ENCODE data around the gene PSMD3. TPM values are rescaled to one million over a fixed set of nuclear protein-coding genes. Genes with fewer than 3 reads are reported as not detected.

Gene PSMD3
- total RNA-seq, 1 experiment from 2014 or later, result 114 TPM

GRCh38 chr17:39960524-39961041, 20.0 kb upstream of the PSMD3 start:
- DNase-seq (ENCODE audit: low read depth), result no peak

- no peak for DNase-seq (ENCODE audit: low read depth)
Measured at GRCh38 chr17:39962642-39963220, 17.9 kb upstream of the PSMD3 start, which contains the start of gene GSDMA. Gene GSDMA (plus strand): TSS chr17:39963004. CDS start chr17:39965688, 2,684 bp downstream.

- DNase-seq (ENCODE audit: low read depth), result no peak
Measured at GRCh38 chr17:39963829-39964228, 16.8 kb upstream of the PSMD3 start.

GRCh38 chr17:39965017-39965699, 15.4 kb upstream of the PSMD3 start:
- no peak for DNase-seq (ENCODE audit: low read depth)

- DNase-seq (ENCODE audit: low read depth), result no peak
Measured at GRCh38 chr17:39966771-39967170, 13.8 kb upstream of the PSMD3 start.

- no peak for DNase-seq (ENCODE audit: low read depth)
Measured at GRCh38 chr17:39968761-39969160, 11.8 kb upstream of the PSMD3 start.

- DNase-seq (ENCODE audit: low read depth), result no peak
Measured at GRCh38 chr17:39969375-39969774, 11.2 kb upstream of the PSMD3 start.

- no peak for DNase-seq (ENCODE audit: low read depth)
Measured at GRCh38 chr17:39970157-39970692, 10.4 kb upstream of the PSMD3 start.

- no peak for DNase-seq (ENCODE audit: low read depth)
Measured at GRCh38 chr17:39971076-39971603, 9.5 kb upstream of the PSMD3 start.

GRCh38 chr17:39972271-39972670, 8.3 kb upstream of the PSMD3 start:
- no peak for DNase-seq (ENCODE audit: low read depth)

GRCh38 chr17:39973496-39973895, 7.1 kb upstream of the PSMD3 start:
- no peak for DNase-seq (ENCODE audit: low read depth)

GRCh38 chr17:39974433-39974832, 6.2 kb upstream of the PSMD3 start:
- no peak for DNase-seq (ENCODE audit: low read depth)

- DNase-seq (ENCODE audit: low read depth), result no peak
Measured at GRCh38 chr17:39975801-39976200, 4.8 kb upstream of the PSMD3 start.

GRCh38 chr17:39979016-39979670, 1.5 kb upstream of the PSMD3 start:
- DNase-seq (ENCODE audit: low read depth), result peak; percentile 48

GRCh38 chr17:39979893-39980350, 685 bp upstream of the PSMD3 start:
- DNase-seq (ENCODE audit: low read depth), result peak; percentile 40

- DNase-seq (ENCODE audit: low read depth), result no peak
Measured at GRCh38 chr17:39981207-39981741, 667 bp downstream of the PSMD3 start.

- DNase-seq (ENCODE audit: low read depth), result no peak
Measured at GRCh38 chr17:39981766-39982375, 1.3 kb downstream of the PSMD3 start.

- no peak for DNase-seq (ENCODE audit: low read depth)
Measured at GRCh38 chr17:39988206-39988810, 7.7 kb downstream of the PSMD3 start.

- no peak for DNase-seq (ENCODE audit: low read depth)
Measured at GRCh38 chr17:39994448-39994847, 13.8 kb downstream of the PSMD3 start.

- no peak for DNase-seq (ENCODE audit: low read depth)
Measured at GRCh38 chr17:39995438-39995837, 14.8 kb downstream of the PSMD3 start.

GRCh38 chr17:39996162-39996561, 15.6 kb downstream of the PSMD3 start:
- no peak for DNase-seq (ENCODE audit: low read depth)
